Trophoblast cell (in vitro differentiated cells and primary cell): ENCODE results near the gene ABHD4.

ENCODE experiments used
- DNase-seq, 2 donors: peaks; one replicate each; pipeline ENCODE4 v3.0.0-alpha.2; 2016
- H2AFZ ChIP-seq: 2 replicates; pipeline ENCODE4 v1.6.1; 2013; ENCODE audit warnings: low read length, moderate library complexity, mild to moderate bottlenecking; ENCODE audit not compliant: insufficient read depth, poor library complexity
- H2AK5ac ChIP-seq: 2 replicates; pipeline ENCODE4 v1.6.1; 2013; ENCODE audit warnings: mild to moderate bottlenecking, low read length
- H2BK120ac ChIP-seq: 2 replicates; pipeline ENCODE4 v1.6.1; 2013; ENCODE audit warnings: low read length, mild to moderate bottlenecking, moderate library complexity; ENCODE audit not compliant: insufficient read depth, poor library complexity
- H2BK12ac ChIP-seq: 2 replicates; pipeline ENCODE4 v1.6.1; 2013; ENCODE audit warnings: mild to moderate bottlenecking, low read length, moderate library complexity
- H2BK5ac ChIP-seq: 2 replicates; pipeline ENCODE4 v1.6.1; 2013; ENCODE audit warnings: low read length, low read depth, moderate library complexity, mild to moderate bottlenecking; ENCODE audit not compliant: poor library complexity
- H3K14ac ChIP-seq: 2 replicates; pipeline ENCODE4 v1.6.1; 2013; ENCODE audit warnings: mild to moderate bottlenecking, low read length
- H3K18ac ChIP-seq: 2 replicates; pipeline ENCODE4 v1.6.1; 2013; ENCODE audit warnings: mild to moderate bottlenecking, low read length
- H3K23ac ChIP-seq: 2 replicates; pipeline ENCODE4 v1.6.1; 2013; ENCODE audit warnings: low read length
- H3K27ac ChIP-seq: 2 replicates; pipeline ENCODE4 v1.5.1; 2013; ENCODE audit warnings: low read depth, mild to moderate bottlenecking, inconsistent platforms, low read length, moderate library complexity
- H3K27me3 ChIP-seq: 2 replicates; pipeline ENCODE4 v1.6.1; 2013; ENCODE audit warnings: inconsistent platforms, mild to moderate bottlenecking, low read length, moderate library complexity; ENCODE audit not compliant: insufficient read depth
- H3K36me3 ChIP-seq, 2 experiments: 1 replicate in 1 of 2; 2 replicates in 1 of 2; pipeline ENCODE4 v1.6.1; 2013; ENCODE audit warnings: low read length in 2 of 2, mild to moderate bottlenecking in 2 of 2, moderate library complexity in 1 of 2; ENCODE audit not compliant: insufficient read depth in 2 of 2, control insufficient read depth in 1 of 2
- H3K4ac ChIP-seq: 2 replicates; pipeline ENCODE4 v1.6.1; 2013; ENCODE audit warnings: low read depth, mild to moderate bottlenecking, low read length, moderate library complexity
- H3K4me1 ChIP-seq, 2 experiments: 1 replicate in 1 of 2; 2 replicates in 1 of 2; pipeline ENCODE4 v1.6.1; 2013; ENCODE audit warnings: low read length in 2 of 2, mild to moderate bottlenecking in 2 of 2, moderate library complexity in 1 of 2; ENCODE audit not compliant: insufficient read depth in 2 of 2, control insufficient read depth in 1 of 2
- H3K4me2 ChIP-seq: 2 replicates; pipeline ENCODE4 v1.6.1; 2013; ENCODE audit warnings: inconsistent platforms, mild to moderate bottlenecking, low read length, moderate library complexity
- H3K4me3 ChIP-seq: 2 replicates; pipeline ENCODE4 v1.5.1; 2013; ENCODE audit warnings: mild to moderate bottlenecking, low read depth, low read length, inconsistent platforms
- H3K79me1 ChIP-seq: one replicate; pipeline ENCODE4 v1.6.1; 2013; ENCODE audit warnings: low read length
- H3K79me2 ChIP-seq: 2 replicates; pipeline ENCODE4 v1.6.1; 2013; ENCODE audit warnings: low read length, mild to moderate bottlenecking; ENCODE audit not compliant: control insufficient read depth, insufficient read depth, poor library complexity
- H3K9ac ChIP-seq: 2 replicates; pipeline ENCODE4 v1.6.1; 2013; ENCODE audit warnings: mild to moderate bottlenecking, low read length
- H3K9me3 ChIP-seq: 2 replicates; pipeline ENCODE4 v1.6.1; 2013; ENCODE audit warnings: low read depth, mild to moderate bottlenecking, control low read depth, inconsistent platforms, low read length; ENCODE audit not compliant: insufficient read depth
- H4K12ac ChIP-seq: 2 replicates; pipeline ENCODE4 v1.6.1; 2013; ENCODE audit warnings: low read depth, mild to moderate bottlenecking, low read length, moderate library complexity
- H4K8ac ChIP-seq: 2 replicates; pipeline ENCODE4 v1.6.1; 2013; ENCODE audit warnings: low read depth, mild to moderate bottlenecking, low read length, moderate library complexity
- H4K91ac ChIP-seq: one replicate; pipeline ENCODE4 v1.6.1; 2013; ENCODE audit warnings: low read depth, mild to moderate bottlenecking, low read length, moderate library complexity
- whole genome bisulfite sequencing: extraction: QIAGEN DNeasy Blood & Tissue Kit; methylation state at CpG from one replicate; pipeline ENCODE4 v1.1.7; 2013; ENCODE audit warnings: missing lambda C conversion rate; ENCODE audit not compliant: insufficient read length, insufficient coverage; ENCODE audit errors: extremely low coverage; 5-methylcytosine and 5-hydroxymethylcytosine counted together

The ABHD4 gene

DNA sequence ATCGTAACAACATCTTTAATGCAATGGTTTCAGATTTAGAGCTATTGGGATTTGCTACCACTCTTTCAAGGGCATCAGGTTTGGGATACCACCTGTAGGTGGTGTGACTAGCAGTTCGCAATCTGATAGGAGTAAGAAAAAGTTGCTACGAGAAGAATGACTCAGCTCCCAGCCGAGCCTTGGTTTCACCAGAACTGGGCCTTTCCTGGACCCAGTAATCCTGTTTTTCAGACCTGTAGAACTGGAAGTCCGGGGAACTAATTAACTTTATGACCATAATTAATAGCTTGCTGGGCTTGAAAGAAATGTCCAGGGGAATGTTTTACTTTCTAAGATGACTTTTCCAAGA, 770 bp downstream of the ABHD4 start:
- Histone ChIP-seq H2BK120ac (no peak overlapping the region), H4K8ac (no peak overlapping the region), H3K9me3 (no peaks in the 10 kb centered on the region), H3K4me2 (peak overlapping the region; percentile 79), H2BK5ac (no peak overlapping the region), H4K91ac (peak overlapping the region; percentile 71), H3K27me3 (no peaks in the 10 kb centered on the region), H3K23ac (no peak overlapping the region), H3K4me1 (peaks cover 3 to 13% of the 10 kb centered on the region in 2 experiments), H3K36me3 (peaks cover 14 to 18% of the 10 kb centered on the region in 2 experiments), H3K18ac (no peak overlapping the region), H3K4me3 (peak overlapping the region; percentile 83), H2AFZ (peak overlapping the region; percentile 90), H2AK5ac (no peak overlapping the region), H3K4ac (no peak overlapping the region), H3K27ac (peak overlapping the region; percentile 63), H2BK12ac (no peak overlapping the region), H3K14ac (peak overlapping the region; percentile 56), H3K9ac (no peak overlapping the region), H3K79me2 (peaks cover 5% of the 10 kb centered on the region), H3K79me1 (peaks cover 12% of the 10 kb centered on the region), H4K12ac (no peak overlapping the region)
- no CpG with 5 or more reads among the region's 5 CpGs for WGBS
- DNase-seq = peak; percentile 48 to 74

DNA sequence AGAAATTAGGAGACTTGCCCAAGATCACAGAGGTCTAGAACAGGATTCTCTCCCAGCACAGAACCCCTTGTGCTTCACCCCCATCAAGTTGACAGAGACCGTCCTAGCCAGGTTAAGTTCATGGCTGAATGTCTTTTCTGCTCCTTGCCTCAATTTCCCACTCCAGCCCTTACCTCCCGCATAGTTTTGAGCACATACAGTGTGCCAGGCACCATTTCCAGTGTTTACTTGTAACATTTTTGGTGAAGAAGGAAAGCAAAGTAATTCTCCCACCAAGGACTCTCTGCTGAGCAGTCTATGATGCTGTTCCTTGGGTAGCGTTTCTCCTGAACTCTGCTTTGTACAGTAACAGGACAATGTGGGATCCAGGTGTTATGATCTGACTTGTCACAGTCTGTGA, 1.2 kb downstream of the ABHD4 start:
- peak overlapping the region; percentile 78 for H4K91ac ChIP-seq
- H2BK12ac ChIP-seq = peak overlapping the region; percentile 35
- no peak overlapping the region for H3K23ac ChIP-seq
- H3K9ac ChIP-seq = no peak overlapping the region
- H2AK5ac ChIP-seq = peak overlapping the region; percentile 91
- peaks cover 5% of the 10 kb centered on the region for H3K79me2 ChIP-seq
- H3K27ac ChIP-seq = peak overlapping the region; percentile 22
- H2BK5ac ChIP-seq = peak overlapping the region; percentile 49
- no peak for DNase-seq
- H3K36me3 ChIP-seq = peaks cover 15 to 19% of the 10 kb centered on the region in 2 experiments
- H3K18ac ChIP-seq = peak overlapping the region; percentile 61
- peak overlapping the region; percentile 47 for H3K4ac ChIP-seq
- H3K14ac ChIP-seq = peak overlapping the region; percentile 74
- H3K9me3 ChIP-seq = no peaks in the 10 kb centered on the region
- no peaks in the 10 kb centered on the region for H3K27me3 ChIP-seq
- no peak overlapping the region for H3K4me3 ChIP-seq
- peaks cover 12% of the 10 kb centered on the region for H3K79me1 ChIP-seq
- H4K8ac ChIP-seq = peak overlapping the region; percentile 47
- peak overlapping the region; percentile 4 for H3K4me2 ChIP-seq
- no peak overlapping the region for H4K12ac ChIP-seq
- no peak overlapping the region for H2AFZ ChIP-seq
- peaks cover 3 to 13% of the 10 kb centered on the region in 2 experiments for H3K4me1 ChIP-seq
- H2BK120ac ChIP-seq = peak overlapping the region; percentile 61
- no CpG with 5 or more reads among the region's 3 CpGs for WGBS

DNA sequence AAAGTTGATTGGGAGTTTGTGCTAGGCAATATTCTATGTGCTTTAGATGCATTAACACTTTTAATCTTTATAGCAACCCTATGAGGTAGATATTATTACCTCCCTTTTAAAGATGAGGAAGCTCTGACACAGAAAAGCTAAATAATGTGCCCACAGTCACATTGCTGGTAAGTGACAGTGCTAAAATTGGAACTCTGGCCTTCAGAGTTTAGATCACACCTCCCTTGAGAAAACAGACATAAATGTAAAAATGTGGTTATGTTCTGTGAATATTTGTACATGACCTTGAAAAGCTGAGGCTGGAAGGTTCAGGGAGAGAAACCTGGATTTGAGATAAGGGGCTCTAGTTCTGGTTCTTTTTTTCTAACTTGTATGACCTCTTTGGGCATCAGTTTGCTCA, 1.9 kb downstream of the ABHD4 start:
- H2BK5ac ChIP-seq = no peak overlapping the region
- H4K91ac ChIP-seq = no peak overlapping the region
- H4K12ac ChIP-seq = no peak overlapping the region
- no peak overlapping the region for H3K4me3 ChIP-seq
- no peak for DNase-seq
- no peak overlapping the region for H3K23ac ChIP-seq
- peaks cover 12% of the 10 kb centered on the region for H3K79me1 ChIP-seq
- no peaks in the 10 kb centered on the region for H3K9me3 ChIP-seq
- H3K4me1 ChIP-seq = peaks cover 3 to 13% of the 10 kb centered on the region in 2 experiments
- no peak overlapping the region for H3K9ac ChIP-seq
- no peak overlapping the region for H3K18ac ChIP-seq
- peaks cover 21 to 25% of the 10 kb centered on the region in 2 experiments for H3K36me3 ChIP-seq
- H2BK12ac ChIP-seq = no peak overlapping the region
- H3K79me2 ChIP-seq = peaks cover 5% of the 10 kb centered on the region
- no peaks in the 10 kb centered on the region for H3K27me3 ChIP-seq
- no peak overlapping the region for H2AK5ac ChIP-seq
- no peak overlapping the region for H3K4me2 ChIP-seq
- no peak overlapping the region for H3K4ac ChIP-seq
- no peak overlapping the region for H2BK120ac ChIP-seq
- H3K14ac ChIP-seq = no peak overlapping the region
- no peak overlapping the region for H2AFZ ChIP-seq
- no peak overlapping the region for H4K8ac ChIP-seq
- no peak overlapping the region for H3K27ac ChIP-seq

DNA sequence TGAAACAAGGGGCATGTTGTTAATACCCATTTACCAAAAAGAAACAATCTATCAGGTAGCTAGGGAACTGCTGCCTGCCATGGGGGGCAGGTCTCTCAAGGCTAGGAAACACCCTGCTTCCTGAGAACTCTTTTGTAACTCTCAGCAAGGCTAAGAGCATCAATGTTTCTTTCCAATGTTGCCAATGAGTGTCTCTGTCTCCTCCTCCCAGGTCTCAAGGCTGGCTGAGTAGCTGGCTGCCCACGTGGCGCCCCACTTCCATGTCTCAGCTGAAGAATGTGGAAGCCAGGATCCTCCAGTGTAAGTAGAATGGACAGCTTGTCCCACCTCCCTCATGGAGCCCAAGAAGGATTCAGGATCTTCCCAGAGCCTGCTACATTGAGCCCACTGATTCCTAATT, 3.4 kb downstream of the ABHD4 start:
- no peak overlapping the region for H2BK120ac ChIP-seq
- H3K4me1 ChIP-seq = peaks cover 3 to 13% of the 10 kb centered on the region in 2 experiments
- H3K4ac ChIP-seq = no peak overlapping the region
- no peaks in the 10 kb centered on the region for H3K9me3 ChIP-seq
- H4K91ac ChIP-seq = no peak overlapping the region
- no peak overlapping the region for H3K27ac ChIP-seq
- peaks cover 28 to 36% of the 10 kb centered on the region in 2 experiments for H3K36me3 ChIP-seq
- H3K4me3 ChIP-seq = no peak overlapping the region
- DNase-seq = no peak
- no peak overlapping the region for H4K12ac ChIP-seq
- no peak overlapping the region for H4K8ac ChIP-seq
- no peak overlapping the region for H2AK5ac ChIP-seq
- no peak overlapping the region for H3K23ac ChIP-seq
- peaks cover 5% of the 10 kb centered on the region for H3K79me2 ChIP-seq
- no peak overlapping the region for H3K4me2 ChIP-seq
- H3K18ac ChIP-seq = no peak overlapping the region
- no peak overlapping the region for H2AFZ ChIP-seq
- no peaks in the 10 kb centered on the region for H3K27me3 ChIP-seq
- H3K79me1 ChIP-seq = peaks cover 12% of the 10 kb centered on the region
- H2BK12ac ChIP-seq = no peak overlapping the region
- no CpG with 5 or more reads among the region's 2 CpGs for WGBS
- H2BK5ac ChIP-seq = no peak overlapping the region
- no peak overlapping the region for H3K14ac ChIP-seq
- H3K9ac ChIP-seq = no peak overlapping the region
